IPS DF 19.7 (cell line): ENCODE results near the gene KLHL3.

ENCODE experiments used
- DNase-seq: peaks from one replicate; pipeline ENCODE4 v3.0.0-alpha.2; 2013; ENCODE audit warnings: low read depth, low spot score

The KLHL3 gene

GRCh38 chr5:137633896-137634295, 102.0 kb downstream of the KLHL3 start:
- DNase-seq, result no peak

GRCh38 chr5:137632716-137633115, 103.2 kb downstream of the KLHL3 start:
- no peak for DNase-seq

GRCh38 chr5:137631453-137631852, 104.4 kb downstream of the KLHL3 start:
- no peak for DNase-seq

DNA sequence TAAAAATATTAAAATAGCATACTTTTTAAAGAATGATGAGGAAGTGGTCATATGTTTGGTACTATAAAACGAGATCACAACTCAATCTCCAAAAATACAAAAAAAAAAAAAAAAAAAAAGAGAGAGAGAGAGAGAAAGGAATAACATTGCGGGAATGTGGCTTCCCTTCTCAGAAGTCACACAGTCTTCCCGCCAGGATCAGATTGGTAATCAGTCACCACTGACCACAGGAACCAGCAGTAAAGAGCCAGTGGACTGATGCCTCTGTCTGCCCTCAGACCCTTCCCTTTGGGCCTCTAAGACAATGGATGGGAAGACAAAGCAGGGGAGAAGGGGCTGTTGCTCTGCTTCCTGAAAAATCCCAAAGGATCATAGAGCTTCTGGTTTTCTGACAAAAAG, 104.9 kb downstream of the KLHL3 start:
- DNase-seq, result no peak

- no peak for DNase-seq
Measured at GRCh38 chr5:137630216-137630971, 105.5 kb downstream of the KLHL3 start.

DNA sequence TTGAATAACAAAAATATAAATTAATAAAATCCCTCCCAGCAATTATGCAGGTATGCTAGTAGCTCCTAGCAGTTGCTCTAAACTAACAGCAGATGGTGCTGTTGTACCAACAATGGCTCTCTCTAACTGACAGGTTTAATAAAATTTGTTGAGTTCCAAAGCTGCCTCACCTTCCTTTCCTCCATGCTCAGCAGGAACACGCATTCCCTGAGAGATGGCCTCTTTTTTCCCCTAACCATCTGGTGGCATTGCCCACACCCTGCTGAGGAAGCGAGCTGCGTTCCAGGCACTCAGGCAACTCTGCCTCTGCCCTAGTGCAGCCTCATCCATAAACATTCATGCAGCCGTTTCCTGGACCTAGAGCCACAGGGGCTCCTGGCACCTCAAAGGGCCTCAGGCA, 106.2 kb downstream of the KLHL3 start:
- DNase-seq, result peak; percentile 17

- DNase-seq, result no peak
Measured at GRCh38 chr5:137627706-137628105, 108.2 kb downstream of the KLHL3 start.

DNA sequence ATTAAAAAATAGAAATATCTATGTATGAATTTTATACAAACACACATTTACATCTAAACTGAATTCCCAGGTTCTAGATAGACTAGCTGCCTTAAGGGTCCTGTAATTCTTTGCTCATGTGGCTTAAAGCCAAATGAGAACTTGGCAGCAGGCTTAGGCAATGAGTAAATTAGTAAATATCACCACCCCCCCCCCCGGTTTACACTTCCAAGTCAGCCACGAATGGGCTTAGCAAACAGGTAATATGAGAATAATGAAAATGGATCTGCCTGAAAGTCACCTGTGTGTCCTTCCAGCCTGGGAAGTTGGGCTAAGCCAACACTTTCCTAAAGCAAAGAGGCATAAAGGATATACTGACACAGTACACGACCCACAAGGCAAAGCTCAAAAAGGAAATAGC, 108.6 kb downstream of the KLHL3 start:
- no peak for DNase-seq

GRCh38 chr5:137624786-137625349, 111.0 kb downstream of the KLHL3 start:
- no peak for DNase-seq

GRCh38 chr5:137622850-137623249, 113.0 kb downstream of the KLHL3 start:
- no peak for DNase-seq

GRCh38 chr5:137621861-137622823, 113.7 kb downstream of the KLHL3 start:
- DNase-seq, result no peak

- DNase-seq, result no peak
Measured at GRCh38 chr5:137621306-137621705, 114.6 kb downstream of the KLHL3 start.

- no peak for DNase-seq
Measured at GRCh38 chr5:137619191-137619870, 116.6 kb downstream of the KLHL3 start.

DNA sequence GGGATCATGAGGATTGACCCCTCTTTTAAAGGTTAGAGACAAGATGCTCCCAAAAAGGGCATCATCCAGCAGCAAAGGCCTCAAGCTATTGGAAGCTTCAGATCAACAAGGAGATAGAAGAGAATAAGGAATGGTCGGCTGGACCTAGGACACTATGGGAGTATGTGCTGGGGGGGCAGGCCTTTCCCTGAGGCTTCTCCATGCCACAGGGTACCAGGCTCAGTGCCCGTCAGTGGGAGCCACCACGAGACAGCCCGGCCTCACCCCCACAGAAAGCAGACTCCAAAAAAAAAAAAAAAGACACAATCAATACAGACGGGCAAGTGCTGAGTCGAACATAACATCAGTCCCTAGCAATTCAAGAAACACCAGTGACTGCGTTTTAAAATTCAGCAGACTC, 117.4 kb downstream of the KLHL3 start:
- no peak for DNase-seq

- no peak for DNase-seq
Measured at GRCh38 chr5:137617528-137618205, 118.2 kb downstream of the KLHL3 start.

DNA sequence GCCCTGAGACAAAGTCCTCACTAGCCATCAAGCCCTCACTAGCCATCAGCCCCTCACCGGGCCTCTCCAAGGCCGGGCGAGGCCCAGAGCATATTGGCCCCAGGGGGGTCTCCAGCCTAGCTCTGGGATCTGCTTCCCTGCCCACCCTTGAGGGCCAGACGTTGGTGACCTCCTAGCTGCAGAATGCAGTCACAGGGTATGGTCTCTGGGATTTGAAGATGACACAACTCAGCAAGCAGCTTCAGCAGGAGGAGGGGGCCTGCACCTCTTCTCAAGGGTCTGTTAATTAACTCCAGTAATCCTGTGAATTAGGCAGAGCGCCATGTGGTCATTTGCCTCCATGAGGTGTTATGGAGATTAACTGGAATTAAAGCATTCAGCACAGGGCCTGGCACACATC, 119.8 kb downstream of the KLHL3 start:
- DNase-seq, result no peak

- DNase-seq, result no peak
Measured at GRCh38 chr5:137615171-137615775, 120.6 kb downstream of the KLHL3 start.

DNA sequence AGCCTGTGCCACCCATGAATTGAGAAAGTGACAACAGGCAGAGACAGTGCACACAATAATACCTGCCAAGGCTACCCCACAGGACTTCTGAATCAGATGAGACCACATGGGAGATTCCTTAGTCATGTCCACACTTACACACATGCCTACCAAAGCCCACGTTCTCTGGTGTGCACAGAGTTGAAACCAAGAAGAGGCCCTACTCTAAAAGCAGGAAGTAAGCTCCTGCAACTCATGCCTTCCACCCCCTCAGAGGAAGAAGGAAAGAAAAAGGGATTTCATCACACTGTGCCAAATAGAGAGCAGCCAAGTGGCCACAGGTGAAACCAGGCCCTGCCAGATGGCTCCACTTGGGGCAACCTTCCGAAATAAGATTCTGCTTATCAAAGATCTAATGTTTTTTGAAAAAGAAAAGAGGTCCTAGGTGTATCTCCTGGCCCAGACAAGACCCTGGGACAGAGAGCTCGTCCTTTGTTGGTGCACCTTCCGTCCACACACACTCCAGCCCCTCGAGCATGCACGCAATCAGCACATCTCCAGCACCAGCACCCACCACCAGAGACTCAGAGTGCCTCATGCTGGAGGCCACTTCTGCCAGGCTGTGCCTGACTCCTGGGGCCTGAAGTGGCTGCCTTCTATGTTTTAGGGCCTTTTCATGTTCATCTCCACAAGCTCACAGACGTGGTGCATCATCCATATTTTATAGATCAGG, 122.2 kb downstream of the KLHL3 start:
- DNase-seq, result no peak

DNA sequence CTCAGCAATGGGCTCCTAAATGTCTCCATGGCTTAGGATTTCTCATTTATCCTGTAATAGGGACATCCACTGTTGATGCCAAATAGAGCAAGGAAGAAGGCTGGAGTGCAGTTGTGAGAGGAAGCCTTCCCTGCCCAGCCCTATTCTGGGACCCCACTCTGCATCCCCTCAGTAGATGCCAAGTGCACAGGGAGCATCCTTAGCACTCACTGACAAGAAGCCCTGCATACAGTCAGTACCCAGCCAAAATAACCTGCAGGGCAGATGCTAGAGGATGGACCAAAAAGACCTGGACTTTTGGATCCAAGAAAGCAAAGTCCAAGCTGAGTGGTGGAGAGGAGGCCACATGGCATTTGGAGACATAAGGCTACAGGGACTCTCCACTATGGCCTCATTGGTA, 123.3 kb downstream of the KLHL3 start:
- DNase-seq, result no peak

DNA sequence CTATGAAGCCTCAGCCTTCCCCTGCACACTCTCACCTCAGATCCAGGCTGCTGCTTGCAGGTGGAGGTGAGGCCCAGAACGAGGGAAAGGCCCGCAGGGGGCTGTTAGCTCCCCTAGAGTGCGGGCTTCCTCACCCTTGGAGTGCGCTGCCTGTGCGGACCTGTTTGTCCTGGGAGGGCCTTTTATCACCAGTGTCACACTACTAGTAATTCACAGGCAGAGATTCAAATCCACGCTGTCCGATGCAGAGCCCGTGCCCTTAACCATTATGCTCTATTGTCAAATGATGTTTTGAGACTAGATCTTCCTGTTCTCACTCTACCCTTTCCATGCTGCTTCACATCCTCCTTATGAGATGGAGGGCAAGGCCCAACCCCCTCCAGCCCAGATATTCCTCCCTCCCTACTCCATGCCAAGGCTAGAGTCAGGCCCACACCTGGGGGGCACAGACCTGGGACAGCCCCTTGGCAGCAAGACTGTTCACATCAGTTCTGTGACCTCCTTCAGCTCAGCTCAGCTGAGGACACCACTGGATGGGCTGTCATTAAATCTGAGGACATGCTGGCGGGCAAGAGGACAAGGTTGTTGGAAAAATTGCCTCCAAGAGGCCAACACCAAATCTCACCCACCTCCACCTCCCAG, 124.0 kb downstream of the KLHL3 start:
- DNase-seq, result no peak
